GM19455 (cell line): ENCODE data around the gene SLC41A3.
"Not testable (repeated sequence)": the region's sequence is repeated elsewhere in the genome, so short reads cannot be mapped to it uniquely, and the experiment has no call there.

Experiments used
- ATAC-seq: cut with Tn5 transposase; IDR thresholded peaks from one replicate; pipeline ENCODE4 v1.9.1; 2021; ENCODE audit not compliant: unreplicated experiment

Gene SLC41A3

DNA sequence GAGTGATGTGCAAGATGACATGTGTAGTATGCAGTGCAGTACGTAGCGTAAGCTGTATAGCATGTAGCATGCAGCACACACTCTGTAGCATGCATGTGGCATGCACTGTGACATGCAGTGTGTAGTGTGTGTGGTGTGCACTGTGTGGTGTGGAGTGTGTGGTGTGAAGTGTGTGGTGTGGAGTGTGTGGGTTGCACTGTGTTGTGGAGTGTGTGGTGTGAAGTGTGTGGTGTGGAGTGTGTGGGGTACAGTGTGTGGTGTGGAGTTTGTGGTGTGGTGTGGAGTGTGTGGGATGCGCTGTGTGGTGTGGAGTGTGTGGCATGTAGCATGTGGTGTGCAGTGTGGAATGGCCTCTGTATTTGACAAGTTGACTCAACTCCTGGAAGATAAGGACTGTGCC is 75.7 kb downstream of the SLC41A3 start:
- no peak for ATAC-seq

DNA sequence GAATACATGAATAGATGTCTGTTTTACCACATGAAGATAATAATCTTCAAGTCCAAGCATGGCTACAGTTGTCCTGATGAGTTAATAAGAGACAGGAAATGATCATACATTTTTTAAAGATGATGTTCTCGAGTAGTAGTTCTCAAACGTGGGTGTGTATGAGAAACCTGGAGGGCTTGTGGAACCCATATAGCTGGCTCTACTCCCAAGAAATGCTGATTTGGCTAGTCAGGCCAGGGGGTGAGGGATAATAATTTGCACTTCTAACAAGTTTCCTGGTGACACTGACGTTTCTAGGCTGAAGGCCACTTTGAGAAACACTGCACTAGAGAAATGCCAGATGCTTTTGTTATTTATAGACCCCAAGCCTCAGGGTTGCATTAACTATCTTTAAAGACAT is 78.0 kb downstream of the SLC41A3 start:
- ATAC-seq: no peak

- no peak for ATAC-seq
Measured at GRCh38 chr3:126004692-126005091, 79.2 kb downstream of the SLC41A3 start.

DNA sequence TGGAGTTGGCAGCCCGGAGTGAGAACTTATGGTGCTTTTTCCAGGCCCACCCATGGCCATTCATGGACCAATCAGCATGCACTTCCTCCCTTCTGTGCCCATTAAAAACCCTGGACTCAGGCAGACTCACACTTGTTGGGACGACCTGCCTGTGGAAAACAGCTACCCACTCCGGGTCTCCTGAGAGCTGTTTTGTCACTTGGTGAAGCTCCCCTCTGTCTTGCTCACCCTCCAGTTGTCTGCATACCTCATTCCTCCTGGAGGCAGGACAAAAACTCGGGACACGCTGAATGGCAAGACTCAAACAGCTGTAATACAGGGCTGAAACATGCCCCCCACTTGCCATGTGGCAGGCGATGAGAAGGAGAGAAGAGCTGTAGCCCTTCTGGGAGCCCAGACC is 79.7 kb downstream of the SLC41A3 start:
- ATAC-seq: no peak

GRCh38 chr3:126003447-126004190 is 80.3 kb downstream of the SLC41A3 start:
- no peak for ATAC-seq

DNA sequence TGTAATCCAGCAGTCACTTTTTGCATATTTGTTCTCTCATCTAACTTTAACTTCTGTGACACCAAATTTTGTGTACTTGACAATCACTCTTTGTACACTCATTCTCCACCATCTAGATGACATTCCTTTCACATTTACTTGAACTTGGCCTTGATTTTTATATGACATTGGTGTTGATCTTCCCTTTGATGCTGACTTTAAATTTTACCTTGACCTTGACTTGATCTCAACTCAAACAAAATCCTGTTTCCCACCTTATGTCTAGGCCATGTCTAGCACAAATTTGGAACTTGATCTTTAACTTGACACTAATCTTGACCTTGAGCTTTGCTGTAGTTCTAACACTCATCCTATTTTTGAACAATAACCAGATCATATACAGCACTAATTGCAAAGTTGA is 81.7 kb downstream of the SLC41A3 start:
- no peak for ATAC-seq

DNA sequence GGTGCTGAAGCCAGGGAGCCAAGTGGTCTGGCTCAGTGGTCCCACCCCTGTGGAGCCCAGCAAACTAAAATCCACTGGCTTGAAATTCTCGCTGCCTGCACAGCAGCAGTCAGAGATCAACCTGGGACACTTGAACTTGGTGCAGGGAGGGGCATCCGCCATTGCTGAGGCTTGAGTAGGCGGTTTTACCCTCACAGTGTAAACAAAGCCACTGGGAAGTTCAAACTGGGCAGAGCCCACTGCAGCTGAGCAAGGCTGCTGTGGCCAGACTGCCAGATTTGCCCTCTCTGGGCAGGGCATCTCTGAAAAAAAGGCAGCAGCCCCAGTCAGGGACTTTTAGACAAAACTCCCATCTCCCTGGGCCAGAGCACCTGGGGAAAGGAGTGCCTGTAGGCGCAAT is 87.2 kb downstream of the SLC41A3 start:
- ATAC-seq: not testable (repeated sequence)

- peak; percentile 72 for ATAC-seq
Measured at GRCh38 chr3:125990253-125990970, 93.5 kb downstream of the SLC41A3 start.

DNA sequence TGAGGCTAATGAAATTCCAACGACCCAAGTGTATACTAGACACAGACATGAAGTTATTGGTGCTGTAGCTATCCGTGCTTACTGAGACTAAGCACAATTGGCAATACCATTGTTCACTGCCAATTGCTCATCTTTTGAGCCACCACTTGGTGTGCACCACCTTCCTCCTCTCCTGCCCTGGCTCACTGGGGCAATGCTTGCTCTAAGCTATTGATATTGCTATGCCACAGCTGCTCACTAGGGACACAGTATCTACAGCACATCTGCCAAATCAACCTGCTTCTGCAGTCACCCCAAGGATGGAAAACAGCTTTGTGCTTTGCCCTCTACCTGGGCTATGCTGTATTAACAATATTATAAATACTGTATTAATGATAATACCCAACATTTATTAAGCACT is 99.0 kb downstream of the SLC41A3 start:
- ATAC-seq: not testable (repeated sequence)

DNA sequence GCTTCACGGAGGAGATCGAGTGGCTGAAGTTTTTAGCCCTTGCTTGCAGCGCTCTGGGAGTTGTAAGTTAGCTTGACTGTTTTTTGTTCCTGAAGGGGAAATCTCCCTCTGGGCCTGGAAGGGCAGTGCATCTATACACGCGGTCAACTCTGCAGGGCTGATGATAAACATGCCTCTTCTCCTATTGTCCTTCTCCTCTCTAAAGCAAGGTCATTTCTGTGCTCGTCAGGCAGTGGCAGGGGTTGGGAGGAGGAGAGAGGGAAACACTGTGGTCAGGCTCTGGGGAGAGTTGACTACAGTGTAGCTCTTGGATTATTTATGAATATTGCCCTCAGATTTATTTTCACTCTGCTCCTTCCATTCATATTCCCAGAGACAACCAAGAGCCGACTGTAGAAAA is 106.8 kb downstream of the SLC41A3 start:
- not testable (repeated sequence) for ATAC-seq

GRCh38 chr3:125976003-125976390 is 107.9 kb downstream of the SLC41A3 start:
- not testable (repeated sequence) for ATAC-seq

- not testable (repeated sequence) for ATAC-seq
Measured at GRCh38 chr3:125975245-125976002, 108.5 kb downstream of the SLC41A3 start.

DNA sequence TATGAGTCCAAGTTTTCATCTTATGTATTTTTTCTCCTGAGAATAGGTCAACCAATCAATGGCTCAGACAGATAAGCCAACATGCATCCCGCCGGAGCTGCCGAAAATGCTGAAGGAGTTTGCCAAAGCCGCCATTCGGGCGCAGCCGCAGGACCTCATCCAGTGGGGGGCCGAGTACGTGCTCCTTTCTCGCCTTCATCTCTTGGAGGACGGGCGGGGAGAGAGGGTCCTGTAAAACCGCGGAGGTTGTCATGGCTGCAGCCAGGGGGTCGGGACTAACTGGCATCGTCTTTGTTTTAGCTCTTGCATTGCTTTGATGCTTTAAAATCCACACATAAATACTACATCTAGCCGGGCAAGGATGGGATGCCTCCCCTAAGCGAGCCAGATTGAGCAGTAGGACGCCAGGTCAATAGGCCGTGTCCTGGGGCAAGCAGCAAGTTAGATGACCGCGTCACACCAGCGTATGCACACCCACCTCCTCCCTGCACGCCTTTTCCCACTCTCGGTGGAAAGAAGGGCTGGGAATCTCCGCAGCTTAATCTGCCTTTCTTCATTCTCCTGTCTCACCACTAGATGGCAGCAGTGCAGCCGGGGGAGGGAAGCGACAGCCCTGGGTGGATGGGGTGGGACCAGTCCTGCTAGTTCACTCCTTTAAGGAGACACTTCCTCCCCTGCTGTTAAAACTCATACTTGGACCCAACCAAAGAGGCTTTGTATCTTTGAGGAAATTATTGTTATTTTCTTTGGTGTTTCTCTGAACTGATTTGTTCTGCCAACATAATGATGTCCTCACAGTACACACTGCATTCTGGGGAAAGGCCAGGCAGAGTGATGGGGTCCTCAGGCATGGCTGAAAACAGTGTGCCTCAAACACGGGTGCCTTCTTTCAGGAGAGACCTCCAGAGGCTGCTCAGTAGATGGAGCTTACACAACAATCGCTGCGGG is 111.7 kb downstream of the SLC41A3 start:
- not testable (repeated sequence) for ATAC-seq

DNA sequence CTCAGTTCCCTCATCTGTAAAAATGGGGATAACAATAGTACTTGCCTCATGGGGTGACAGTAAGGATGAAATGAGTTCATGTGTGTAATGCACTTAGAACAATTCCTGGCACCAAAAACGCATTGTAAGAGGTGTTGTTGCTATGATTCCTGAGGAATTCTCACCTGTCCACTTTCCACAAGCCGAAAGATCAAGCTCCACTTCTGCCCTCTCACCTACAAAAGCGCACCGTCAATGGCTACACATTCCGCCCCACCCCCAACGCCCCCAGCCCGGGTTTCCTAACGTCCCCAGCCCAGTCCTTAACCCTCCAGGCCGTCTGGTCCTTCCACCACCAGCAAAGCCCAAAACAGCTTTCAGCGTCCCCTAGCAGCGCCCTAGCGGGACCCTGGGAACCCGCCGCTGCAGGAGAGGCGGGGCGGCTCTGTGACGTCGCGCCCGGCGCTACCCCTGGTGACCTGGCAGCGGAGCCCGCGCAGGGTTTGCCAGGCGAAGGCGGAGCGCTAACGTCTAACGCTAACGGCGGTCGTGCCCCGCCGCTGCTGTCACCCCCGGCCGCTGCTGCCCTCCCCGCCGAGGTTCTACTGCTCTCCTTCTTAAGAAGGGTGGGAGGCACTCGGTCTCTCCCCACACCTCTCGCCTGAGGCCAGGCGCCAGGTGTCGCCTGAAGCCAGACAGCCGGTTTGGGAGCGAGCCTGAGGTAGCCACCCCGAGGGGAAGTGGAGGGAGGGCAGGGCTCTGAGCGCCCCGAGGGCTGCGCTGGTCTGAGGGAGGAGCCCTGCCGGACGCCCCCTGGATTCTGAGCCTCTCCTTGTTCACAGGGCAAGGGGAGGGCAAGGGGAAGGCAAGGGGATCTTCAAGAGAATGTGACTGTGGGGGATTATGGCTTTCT is 115.0 kb downstream of the SLC41A3 start, which contains the start of gene ROPN1B:
ROPN1B (plus strand) TSS at position 478 of the 892 bp plus-strand sequence. CDS start 2,877 bp downstream, outside the sequence.
- not testable (repeated sequence) for ATAC-seq

- ATAC-seq: not testable (repeated sequence)
Measured at GRCh38 chr3:125968121-125968520, 115.8 kb downstream of the SLC41A3 start.

GRCh38 chr3:125967156-125967555 is 116.8 kb downstream of the SLC41A3 start:
- ATAC-seq: no peak

DNA sequence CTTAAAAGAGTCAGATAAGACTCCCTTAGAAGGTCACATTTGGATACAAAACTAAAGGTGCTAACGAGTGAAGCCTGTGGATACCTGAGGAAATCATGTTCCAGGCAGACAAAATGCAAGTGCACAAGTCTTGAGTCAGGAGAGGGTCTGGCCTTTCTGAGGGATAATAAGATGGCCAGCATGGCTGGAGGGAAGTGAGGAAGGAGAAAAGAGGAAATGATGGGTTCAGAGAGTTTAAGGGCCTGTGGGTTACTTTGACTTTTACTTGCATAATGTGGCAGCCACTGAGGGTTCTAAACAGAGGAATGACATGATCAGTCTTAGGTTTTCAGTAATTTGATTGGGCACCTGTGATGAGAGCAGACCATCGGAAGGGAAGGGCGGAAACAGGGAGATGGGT is 118.4 kb downstream of the SLC41A3 start:
- ATAC-seq: no peak

DNA sequence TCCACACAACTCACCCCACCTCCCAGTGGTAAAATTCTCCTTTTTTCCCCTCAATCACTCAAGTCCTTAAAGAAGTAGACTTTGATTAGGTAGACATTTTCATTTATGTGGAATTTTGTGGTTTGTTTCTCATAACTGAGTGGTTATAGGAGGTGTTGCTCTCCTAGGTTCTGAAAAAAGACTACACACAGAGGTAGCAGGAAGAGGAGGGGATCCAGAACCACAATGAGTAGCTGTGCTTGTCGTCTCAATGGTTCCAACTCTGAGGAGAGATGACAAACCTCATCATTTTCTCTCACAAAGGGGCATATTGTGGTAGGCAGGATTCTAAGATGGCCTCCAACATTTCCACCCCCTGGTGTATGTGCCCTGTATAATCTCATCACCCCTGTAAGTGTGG is 120.1 kb downstream of the SLC41A3 start:
- not testable (repeated sequence) for ATAC-seq

- ATAC-seq: no peak
Measured at GRCh38 chr3:125961289-125961589, 122.7 kb downstream of the SLC41A3 start.
